Uterus (tissue), 2 donors: Measurements from ENCODE around the gene PRSS33.

Experiments used
- POLR2A ChIP-seq, 2 donors: fragments of 450-650 bp; IDR thresholded peaks; one replicate each; pipeline ENCODE4 v1.6.1; 2016; ENCODE audit warnings: antibody characterized with exemption in 2 of 2, mild to moderate bottlenecking in 1 of 2, moderate library complexity in 1 of 2
- TF ChIP-seq, protein P1 (sequence below), 4 experiments: fragments of 200-600 bp in 2 of 4; fragments of 450-650 bp in 2 of 4; sonication (generic) in 2 of 4; IDR thresholded peaks; one replicate each; pipeline ENCODE4 v1.5.1; 2016 to 2019; ENCODE audit warnings: antibody characterized with exemption in 4 of 4, mild to moderate bottlenecking in 2 of 4, moderate library complexity in 1 of 4

DNA sequence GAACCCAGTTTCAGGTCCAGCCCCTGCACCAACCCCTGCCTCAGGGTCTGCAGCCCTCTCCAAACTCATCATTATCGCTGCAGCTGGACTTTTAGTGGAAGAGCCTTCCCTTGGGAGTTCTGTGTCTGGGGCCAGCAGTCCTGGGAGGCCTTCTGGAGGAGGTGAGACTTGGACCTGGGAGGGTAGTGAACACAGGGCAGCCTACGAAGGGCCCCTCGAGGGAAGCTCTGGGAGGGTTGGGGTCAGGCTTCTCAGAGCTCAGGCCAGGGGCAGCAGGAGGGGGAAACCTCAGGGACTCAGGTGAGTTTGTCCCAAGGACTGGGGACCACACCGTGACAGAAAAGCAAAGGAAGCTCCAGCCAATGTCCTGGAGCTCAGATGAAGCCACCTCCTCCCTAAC, 46.2 kb downstream of the PRSS33 start:
- TF ChIP-seq, protein P1, sequence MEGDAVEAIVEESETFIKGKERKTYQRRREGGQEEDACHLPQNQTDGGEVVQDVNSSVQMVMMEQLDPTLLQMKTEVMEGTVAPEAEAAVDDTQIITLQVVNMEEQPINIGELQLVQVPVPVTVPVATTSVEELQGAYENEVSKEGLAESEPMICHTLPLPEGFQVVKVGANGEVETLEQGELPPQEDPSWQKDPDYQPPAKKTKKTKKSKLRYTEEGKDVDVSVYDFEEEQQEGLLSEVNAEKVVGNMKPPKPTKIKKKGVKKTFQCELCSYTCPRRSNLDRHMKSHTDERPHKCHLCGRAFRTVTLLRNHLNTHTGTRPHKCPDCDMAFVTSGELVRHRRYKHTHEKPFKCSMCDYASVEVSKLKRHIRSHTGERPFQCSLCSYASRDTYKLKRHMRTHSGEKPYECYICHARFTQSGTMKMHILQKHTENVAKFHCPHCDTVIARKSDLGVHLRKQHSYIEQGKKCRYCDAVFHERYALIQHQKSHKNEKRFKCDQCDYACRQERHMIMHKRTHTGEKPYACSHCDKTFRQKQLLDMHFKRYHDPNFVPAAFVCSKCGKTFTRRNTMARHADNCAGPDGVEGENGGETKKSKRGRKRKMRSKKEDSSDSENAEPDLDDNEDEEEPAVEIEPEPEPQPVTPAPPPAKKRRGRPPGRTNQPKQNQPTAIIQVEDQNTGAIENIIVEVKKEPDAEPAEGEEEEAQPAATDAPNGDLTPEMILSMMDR (IDR thresholded peaks at IDR 0.05): no peak
- no peak for TF ChIP-seq POLR2A (IDR thresholded peaks at IDR 0.05)
